NCI-H1694 treated with DMSO at 0.1 percent for 48 hours (cell line): ENCODE measurements around the gene SYPL2.
A peak's percentile ranks its signal among the peaks of the same experiment; 100 is the strongest.
"Not testable (repeated sequence)": the region's sequence is repeated elsewhere in the genome, so short reads cannot be mapped to it uniquely, and the experiment has no call there.

ENCODE experiments used
- DNase-seq: peaks from one replicate; lab custom pipeline; 2025; lab: John Stamatoyannopoulos, UW

Gene SYPL2

GRCh38 chr1:109466452-109467300, at the start of gene SYPL2:
Gene SYPL2 (plus strand): TSS chr1:109466546. CDS start chr1:109466844, 298 bp downstream.
- no peak for DNase-seq

- DNase-seq = no peak
Observed at GRCh38 chr1:109423498-109423897, 42.8 kb upstream of the SYPL2 start.

- DNase-seq = no peak
Observed at GRCh38 chr1:109425391-109426280, 40.7 kb upstream of the SYPL2 start.

GRCh38 chr1:109426281-109427170, 39.8 kb upstream of the SYPL2 start, which contains the start of gene PSMA5:
Gene PSMA5 (minus strand): TSS chr1:109426448. CDS start chr1:109426330, 118 bp downstream.
- DNase-seq = peak; percentile 97

- no peak for DNase-seq
Observed at GRCh38 chr1:109427171-109427467, 39.2 kb upstream of the SYPL2 start.

GRCh38 chr1:109432336-109432735, 34.0 kb upstream of the SYPL2 start:
- DNase-seq = peak; percentile 8

GRCh38 chr1:109433322-109433721, 33.0 kb upstream of the SYPL2 start:
- no peak for DNase-seq

GRCh38 chr1:109434484-109434883, 31.9 kb upstream of the SYPL2 start:
- DNase-seq = no peak

- DNase-seq = no peak
Observed at GRCh38 chr1:109438798-109439297, 27.5 kb upstream of the SYPL2 start.

- no peak for DNase-seq
Observed at GRCh38 chr1:109441069-109441468, 25.3 kb upstream of the SYPL2 start.

GRCh38 chr1:109443476-109443875, 22.9 kb upstream of the SYPL2 start:
- no peak for DNase-seq

- no peak for DNase-seq
Observed at GRCh38 chr1:109444346-109444745, 22.0 kb upstream of the SYPL2 start.

- not testable (repeated sequence) for DNase-seq
Observed at GRCh38 chr1:109445949-109446695, 20.2 kb upstream of the SYPL2 start.

GRCh38 chr1:109447524-109447923, 18.8 kb upstream of the SYPL2 start:
- no peak for DNase-seq

- DNase-seq = no peak
Observed at GRCh38 chr1:109454497-109455133, 11.7 kb upstream of the SYPL2 start.

- no peak for DNase-seq
Observed at GRCh38 chr1:109457819-109458218, 8.5 kb upstream of the SYPL2 start.

GRCh38 chr1:109466125-109466451, 258 bp upstream of the SYPL2 start:
- DNase-seq = no peak

GRCh38 chr1:109467301-109467777, 993 bp downstream of the SYPL2 start:
- DNase-seq = no peak

GRCh38 chr1:109468061-109468460, 1.7 kb downstream of the SYPL2 start:
- no peak for DNase-seq

- DNase-seq = no peak
Observed at GRCh38 chr1:109468903-109469302, 2.6 kb downstream of the SYPL2 start.

GRCh38 chr1:109470245-109470644, 3.9 kb downstream of the SYPL2 start:
- no peak for DNase-seq
